ENCODE results near the gene ZNF423.

The ZNF423 gene

GRCh38 chr16:49503256-49504022 is 352.5 kb downstream of the ZNF423 start:
- no peak overlapping the region for H3K4me2 ChIP-seq (ENCODE audit: low read length)
- TF ChIP-seq CTCF (IDR thresholded peaks at IDR 0.05), result no peak
- no peak overlapping the region for H3K9ac ChIP-seq
- H3K36me3 ChIP-seq (ENCODE audit: control insufficient read depth, insufficient read depth, low read length), result no peaks in the 10 kb centered on the region
- H3K79me2 ChIP-seq, result no peaks in the 10 kb centered on the region
- H3K4me1 ChIP-seq, result no peaks in the 10 kb centered on the region
- no peak overlapping the region for H2AFZ ChIP-seq
- no peak overlapping the region for H3K27ac ChIP-seq
- H3K4me3 ChIP-seq (ENCODE audit: low read depth, low read length), result no peak overlapping the region
- no peaks in the 10 kb centered on the region for H3K27me3 ChIP-seq (ENCODE audit: control insufficient read depth, insufficient read depth, low read length)
- H3K9me3 ChIP-seq (ENCODE audit: control insufficient read depth, low read length), result no peaks in the 10 kb centered on the region

GRCh38 chr16:49502136-49502881 is 353.6 kb downstream of the ZNF423 start:
- H3K27ac ChIP-seq, result no peak overlapping the region
- H3K79me2 ChIP-seq, result no peaks in the 10 kb centered on the region
- no peak overlapping the region for H3K9ac ChIP-seq
- no peaks in the 10 kb centered on the region for H3K4me1 ChIP-seq
- no peak overlapping the region for H3K4me2 ChIP-seq (ENCODE audit: low read length)
- no peaks in the 10 kb centered on the region for H3K27me3 ChIP-seq (ENCODE audit: control insufficient read depth, insufficient read depth, low read length)
- no peaks in the 10 kb centered on the region for H3K36me3 ChIP-seq (ENCODE audit: control insufficient read depth, insufficient read depth, low read length)
- H2AFZ ChIP-seq, result no peak overlapping the region
- no peak overlapping the region for H3K4me3 ChIP-seq (ENCODE audit: low read depth, low read length)
- TF ChIP-seq CTCF (IDR thresholded peaks at IDR 0.05), result no peak
- H3K9me3 ChIP-seq (ENCODE audit: control insufficient read depth, low read length), result no peaks in the 10 kb centered on the region

- Histone ChIP-seq H3K9me3 (ENCODE audit: control insufficient read depth, low read length) (no peaks in the 10 kb centered on the region), H2AFZ (no peak overlapping the region), H3K4me2 (ENCODE audit: low read length) (no peak overlapping the region), H3K4me1 (no peaks in the 10 kb centered on the region), H3K27me3 (ENCODE audit: control insufficient read depth, insufficient read depth, low read length) (no peaks in the 10 kb centered on the region), H3K79me2 (no peaks in the 10 kb centered on the region), H3K36me3 (ENCODE audit: control insufficient read depth, insufficient read depth, low read length) (no peaks in the 10 kb centered on the region), H3K4me3 (ENCODE audit: low read depth, low read length) (no peak overlapping the region), H3K9ac (no peak overlapping the region), H3K27ac (no peak overlapping the region)
- no peak for TF ChIP-seq CTCF (IDR thresholded peaks at IDR 0.05)
Measured at GRCh38 chr16:49499869-49500610, 355.9 kb downstream of the ZNF423 start.

DNA sequence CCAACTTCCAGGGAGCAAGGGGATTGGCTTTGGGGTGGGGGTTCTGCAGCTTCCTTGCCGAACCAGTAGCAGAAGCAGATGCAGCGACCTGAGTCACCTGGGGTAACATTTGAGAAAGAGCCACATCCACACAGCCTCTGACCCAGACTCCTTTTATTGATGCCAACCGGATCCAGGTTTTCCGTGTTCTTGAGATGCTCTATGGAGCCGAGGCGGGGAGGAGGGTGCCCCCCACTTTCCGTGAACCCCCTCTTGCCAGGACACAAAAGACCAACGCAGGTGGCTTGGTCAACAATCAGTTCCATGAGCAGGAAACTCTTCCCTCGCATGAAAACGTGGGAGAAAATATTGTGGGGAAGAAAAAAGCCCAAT is 356.5 kb downstream of the ZNF423 start:
- TF ChIP-seq CTCF (IDR thresholded peaks at IDR 0.05), result no peak

More for the DNA sequence above, 356.5 kb downstream of the ZNF423 start:
- no peaks in the 10 kb centered on the region for H3K79me2 ChIP-seq
- no peak overlapping the region for H3K27ac ChIP-seq
- no peak overlapping the region for H3K9ac ChIP-seq
- no peaks in the 10 kb centered on the region for H3K36me3 ChIP-seq (ENCODE audit: control insufficient read depth, insufficient read depth, low read length)
- H3K9me3 ChIP-seq (ENCODE audit: control insufficient read depth, low read length), result no peaks in the 10 kb centered on the region
- no peak overlapping the region for H2AFZ ChIP-seq
- H3K4me2 ChIP-seq (ENCODE audit: low read length), result no peak overlapping the region
- no peaks in the 10 kb centered on the region for H3K27me3 ChIP-seq (ENCODE audit: control insufficient read depth, insufficient read depth, low read length)
- no peaks in the 10 kb centered on the region for H3K4me1 ChIP-seq
- H3K4me3 ChIP-seq (ENCODE audit: low read depth, low read length), result no peak overlapping the region
